GM21381 (cell line): Measurements from ENCODE around the gene RFX5.
A peak's percentile ranks its signal among the peaks of the same experiment; 100 is the strongest.
"Not testable (repeated sequence)": the region's sequence is repeated elsewhere in the genome, so short reads cannot be mapped to it uniquely, and the experiment has no call there.

ENCODE experiments used
- ATAC-seq: cut with Tn5 transposase; IDR thresholded peaks from one replicate; pipeline ENCODE4 v1.9.1; 2021; ENCODE audit warnings: mild to moderate bottlenecking, moderate library complexity; ENCODE audit not compliant: unreplicated experiment

The RFX5 gene

GRCh38 chr1:151362308-151363155, 15.5 kb upstream of the RFX5 start:
- ATAC-seq, result no peak

- no peak for ATAC-seq
Measured at GRCh38 chr1:151361883-151362282, 14.8 kb upstream of the RFX5 start.

- no peak for ATAC-seq
Measured at GRCh38 chr1:151356696-151357095, 9.6 kb upstream of the RFX5 start.

GRCh38 chr1:151352021-151352718, 5.1 kb upstream of the RFX5 start:
- no peak for ATAC-seq

GRCh38 chr1:151350323-151350722, 3.3 kb upstream of the RFX5 start:
- ATAC-seq, result not testable (repeated sequence)

- no peak for ATAC-seq
Measured at GRCh38 chr1:151347523-151348246, 633 bp upstream of the RFX5 start.

- ATAC-seq, result no peak
Measured at GRCh38 chr1:151346082-151346768, 827 bp downstream of the RFX5 start.

- no peak for ATAC-seq
Measured at GRCh38 chr1:151344291-151344690, 2.8 kb downstream of the RFX5 start.

- no peak for ATAC-seq
Measured at GRCh38 chr1:151343587-151343986, 3.5 kb downstream of the RFX5 start.

- ATAC-seq, result no peak
Measured at GRCh38 chr1:151342569-151342968, 4.5 kb downstream of the RFX5 start.

- no peak for ATAC-seq
Measured at GRCh38 chr1:151342021-151342420, 5.0 kb downstream of the RFX5 start.

- ATAC-seq, result no peak
Measured at GRCh38 chr1:151340870-151341754, 5.9 kb downstream of the RFX5 start.

- ATAC-seq, result no peak
Measured at GRCh38 chr1:151336556-151336955, 10.5 kb downstream of the RFX5 start.

GRCh38 chr1:151334822-151335221, 12.2 kb downstream of the RFX5 start:
- ATAC-seq, result no peak

GRCh38 chr1:151327903-151328674, 19.0 kb downstream of the RFX5 start:
- peak; percentile 16 for ATAC-seq

GRCh38 chr1:151327223-151327902, 19.7 kb downstream of the RFX5 start, which contains the start of gene PI4KB:
PI4KB (minus strand) TSS chr1:151327416; CDS start chr1:151316481, 10,935 bp downstream.
- peak; percentile 68 for ATAC-seq

GRCh38 chr1:151326619-151327222, 20.3 kb downstream of the RFX5 start:
- ATAC-seq, result peak; percentile 42
